BLaER1 treated with 17β-estradiol and CSF1 and Interleukin-3, amounts not matched to agents 10 nM and 100 nM (cell line): ENCODE data around the gene DNAH3.

ENCODE experiments used
- H3K27ac ChIP-seq, 11 experiments: shearing (Covaris generic); formaldehyde crosslinking; 2 replicates each; pipeline ENCODE4 v1.8.1; 2022
- H3K27me3 ChIP-seq, 11 experiments: shearing (Covaris generic); formaldehyde crosslinking; 2 replicates each; pipeline ENCODE4 v1.8.1; 2022
- H3K36me3 ChIP-seq, 11 experiments: shearing (Covaris generic); formaldehyde crosslinking; 2 replicates each; pipeline ENCODE4 v1.8.1; 2022
- H3K4me1 ChIP-seq, 10 experiments: shearing (Covaris generic); formaldehyde crosslinking; 2 replicates each; pipeline ENCODE4 v1.8.1; 2022
- H3K4me2 ChIP-seq, 11 experiments: shearing (Covaris generic); formaldehyde crosslinking; 2 replicates each; pipeline ENCODE4 v1.8.1; 2022
- H3K4me3 ChIP-seq, 10 experiments: shearing (Covaris generic); formaldehyde crosslinking; 2 replicates each; pipeline ENCODE4 v1.8.1; 2022
- H3K9ac ChIP-seq, 11 experiments: shearing (Covaris generic); formaldehyde crosslinking; 2 replicates each; pipeline ENCODE4 v1.8.1; 2022
- H3K9me3 ChIP-seq, 11 experiments: shearing (Covaris generic); formaldehyde crosslinking; replicated peaks in 1 of 11; 2 replicates each; pipeline ENCODE4 v1.8.1; 2022
- H4K20me1 ChIP-seq, 11 experiments: shearing (Covaris generic); formaldehyde crosslinking; 2 replicates each; pipeline ENCODE4 v1.8.1; 2022
- Cebpa-rat ChIP-seq, 11 experiments: shearing (Covaris generic); IDR thresholded peaks; 2 replicates each; pipeline ENCODE4 v1.8.1; 2022

Gene DNAH3

GRCh38 chr16:20902426-20902825, 248.2 kb downstream of the DNAH3 start:
- Histone ChIP-seq H3K27me3 (no peaks in the 10 kb centered on the region), H4K20me1 (peaks cover 0 to 19% (median 10%) of the 10 kb centered on the region in 11 experiments; a peak in 10 of 22 replicates), H3K4me2 (peak overlapping the region; percentile 85 to 97 (median 93)), H3K36me3 (peaks cover under 1 to 30% (median 10%) of the 10 kb centered on the region in 11 experiments; a peak in 16 of 22 replicates), H3K4me1 (peaks cover 62 to 80% (median 75%) of the 10 kb centered on the region in 10 experiments), H3K9me3 (no peaks in the 10 kb centered on the region), H3K9ac (peak overlapping the region; percentile 90 to 99 (median 97); a peak in 21 of 22 replicates), H3K4me3 (peak overlapping the region in 9 of 10 experiments; percentile 82 to 95 (median 88); a peak in 17 of 20 replicates), H3K27ac (peak overlapping the region; percentile 91 to 100 (median 98); a peak in 21 of 22 replicates)
- TF ChIP-seq Cebpa-rat (IDR thresholded peaks at IDR 0.05), result no peak

- H3K9me3 ChIP-seq, result no peaks in the 10 kb centered on the region
- peaks cover 8 to 31% (median 15%) of the 10 kb centered on the region in 11 experiments; a peak in 20 of 22 replicates for H3K36me3 ChIP-seq
- H3K4me2 ChIP-seq, result peak overlapping the region; percentile 85 to 97 (median 93)
- peak overlapping the region; percentile 91 to 100 (median 98) for H3K27ac ChIP-seq
- TF ChIP-seq Cebpa-rat (IDR thresholded peaks at IDR 0.05), result no peak
- H3K9ac ChIP-seq, result peak overlapping the region; percentile 90 to 99 (median 97)
- H4K20me1 ChIP-seq, result peaks cover 0 to 27% (median 16%) of the 10 kb centered on the region in 11 experiments; a peak in 11 of 22 replicates
- H3K4me3 ChIP-seq, result peak overlapping the region; percentile 82 to 95 (median 87)
- peaks cover 62 to 78% (median 75%) of the 10 kb centered on the region in 10 experiments for H3K4me1 ChIP-seq
- no peaks in the 10 kb centered on the region for H3K27me3 ChIP-seq
Observed at GRCh38 chr16:20901436-20902112, 249.1 kb downstream of the DNAH3 start.

- TF ChIP-seq Cebpa-rat (IDR thresholded peaks at IDR 0.05), result no peak
- peak overlapping the region; percentile 90 to 99 (median 97) for H3K9ac ChIP-seq
- H3K27ac ChIP-seq, result peak overlapping the region; percentile 91 to 100 (median 98)
- peak overlapping the region; percentile 82 to 95 (median 87) for H3K4me3 ChIP-seq
- H4K20me1 ChIP-seq, result peaks cover 0 to 32% (median 16%) of the 10 kb centered on the region in 11 experiments; a peak in 11 of 22 replicates
- no peaks in the 10 kb centered on the region for H3K9me3 ChIP-seq
- H3K4me2 ChIP-seq, result peak overlapping the region; percentile 85 to 97 (median 93)
- peaks cover 11 to 30% (median 17%) of the 10 kb centered on the region in 11 experiments; a peak in 21 of 22 replicates for H3K36me3 ChIP-seq
- H3K4me1 ChIP-seq, result peaks cover 62 to 78% (median 72%) of the 10 kb centered on the region in 10 experiments
- no peaks in the 10 kb centered on the region for H3K27me3 ChIP-seq
Observed at GRCh38 chr16:20901068-20901435, 249.6 kb downstream of the DNAH3 start.

DNA sequence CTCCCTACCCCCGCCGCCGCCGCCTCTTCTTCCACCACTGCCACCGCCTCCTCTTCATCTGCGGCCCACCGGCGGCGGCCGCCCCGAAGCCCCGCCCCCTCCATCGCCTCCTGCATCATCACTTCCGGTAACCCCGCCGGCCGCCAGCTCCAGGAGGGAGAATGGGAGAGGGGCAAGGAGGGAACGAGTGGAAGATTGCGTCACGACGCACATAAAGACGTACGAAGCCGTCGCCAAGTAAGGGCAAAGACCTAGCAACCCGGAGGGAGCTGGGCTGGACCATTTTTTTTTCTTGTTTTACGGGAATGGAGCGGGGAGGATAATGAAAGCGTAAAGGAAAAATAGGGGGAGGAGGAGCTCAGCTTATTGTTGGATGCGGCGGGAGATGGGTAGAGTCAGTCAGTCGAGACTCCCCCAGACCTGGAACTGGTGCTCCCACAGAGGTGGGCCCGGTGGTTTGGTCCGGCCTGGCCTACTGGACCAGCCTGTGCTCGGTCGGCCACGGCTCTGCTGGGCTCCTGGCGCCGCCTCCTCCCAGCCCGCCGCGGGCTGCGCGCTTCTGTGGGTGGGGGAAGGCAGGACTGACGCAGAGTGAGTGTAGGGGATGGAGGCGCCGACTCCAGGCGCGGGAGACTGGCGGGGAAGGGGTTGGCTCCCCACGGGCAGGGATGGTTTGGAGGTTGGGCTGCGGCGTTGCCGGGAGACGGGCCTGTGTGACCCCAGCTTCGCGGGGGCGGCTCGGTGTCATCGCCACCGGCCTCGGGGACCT, 250.2 kb downstream of the DNAH3 start, which contains the start of the genes DCUN1D3 and LYRM1:
Gene DCUN1D3, minus strand, starts transcription at position 60 of the 769 bp plus-strand sequence. CDS start 37,820 bp downstream, outside the sequence.
Gene LYRM1, plus strand, starts transcription at position 473 of the 769 bp plus-strand sequence. CDS start 14,785 bp downstream, outside the sequence.
- Histone ChIP-seq H3K27ac (peak within 1 kb of the TSS; percentile 91 to 100 (median 98)), H3K4me2 (peak within 1 kb of the TSS; percentile 88 to 97 (median 93)), H4K20me1 (peaks cover 0 to 38% (median 16%) of the 10 kb centered on the region in 11 experiments; a peak in 12 of 22 replicates), H3K9ac (peak within 1 kb of the TSS; percentile 90 to 99 (median 97)), H3K27me3 (no peaks in the 10 kb centered on the region), H3K4me3 (peak within 1 kb of the TSS; percentile 82 to 95 (median 87)), H3K9me3 (no peaks in the 10 kb centered on the region), H3K36me3 (peaks cover 17 to 32% (median 23%) of the 10 kb centered on the region in 11 experiments; a peak in 21 of 22 replicates), H3K4me1 (peaks cover 58 to 78% (median 66%) of the 10 kb centered on the region in 10 experiments)
- peak in 9 of 11 experiments; percentile 55 to 93 (median 74); a peak in 13 of 22 replicates for TF ChIP-seq Cebpa-rat (IDR thresholded peaks at IDR 0.05)

DNA sequence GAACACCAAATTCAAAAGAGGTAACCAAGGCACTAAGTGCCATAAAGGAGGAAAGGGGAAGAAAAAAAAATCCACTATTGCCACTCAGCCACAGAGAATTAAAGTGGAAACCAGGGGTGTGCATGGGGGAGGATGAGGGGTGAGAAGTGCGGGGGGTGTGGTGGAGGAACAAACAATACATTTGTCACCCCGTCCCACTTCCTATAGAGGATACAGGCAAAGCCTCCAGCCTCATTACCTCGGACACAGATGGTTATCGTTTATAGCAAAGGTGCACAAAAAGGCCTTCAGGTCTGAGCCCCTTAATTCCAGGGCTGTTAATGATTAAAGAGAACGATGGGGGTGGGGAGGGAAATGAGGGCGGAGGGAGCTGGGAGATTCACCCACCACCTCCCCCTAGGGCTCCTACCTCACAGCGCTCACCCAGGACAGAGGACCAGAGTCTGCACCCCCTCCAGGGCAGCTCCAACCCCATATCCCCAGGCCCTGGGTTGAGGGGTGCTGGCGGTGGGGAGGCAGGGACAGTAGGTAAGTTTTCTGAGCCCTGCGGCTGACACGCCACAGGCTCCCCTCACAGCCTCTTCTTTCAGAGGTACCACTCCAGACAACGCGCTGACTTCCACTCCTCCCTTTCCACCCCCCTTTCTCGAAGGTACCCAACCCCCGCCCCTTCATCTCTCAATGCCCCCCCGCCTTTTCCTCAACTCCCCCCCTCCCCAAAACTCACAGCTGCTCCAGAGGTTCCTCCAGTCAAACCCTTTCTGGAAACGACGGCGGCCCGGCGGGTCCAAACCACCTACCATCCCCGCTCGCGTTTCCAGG, 251.0 kb downstream of the DNAH3 start:
- TF ChIP-seq Cebpa-rat (IDR thresholded peaks at IDR 0.05), result no peak
- peak overlapping the region; percentile 91 to 100 (median 98) for H3K27ac ChIP-seq
- H3K9me3 ChIP-seq, result no peaks in the 10 kb centered on the region
- peaks cover 25 to 40% (median 31%) of the 10 kb centered on the region in 11 experiments for H3K36me3 ChIP-seq
- peak overlapping the region; percentile 90 to 99 (median 97) for H3K9ac ChIP-seq
- H3K4me2 ChIP-seq, result peak overlapping the region; percentile 77 to 95 (median 89)
- H3K27me3 ChIP-seq, result no peaks in the 10 kb centered on the region
- peaks cover 0 to 46% (median 24%) of the 10 kb centered on the region in 11 experiments; a peak in 12 of 22 replicates for H4K20me1 ChIP-seq
- peak overlapping the region; percentile 82 to 95 (median 87) for H3K4me3 ChIP-seq
- peaks cover 50 to 78% (median 58%) of the 10 kb centered on the region in 10 experiments for H3K4me1 ChIP-seq

DNA sequence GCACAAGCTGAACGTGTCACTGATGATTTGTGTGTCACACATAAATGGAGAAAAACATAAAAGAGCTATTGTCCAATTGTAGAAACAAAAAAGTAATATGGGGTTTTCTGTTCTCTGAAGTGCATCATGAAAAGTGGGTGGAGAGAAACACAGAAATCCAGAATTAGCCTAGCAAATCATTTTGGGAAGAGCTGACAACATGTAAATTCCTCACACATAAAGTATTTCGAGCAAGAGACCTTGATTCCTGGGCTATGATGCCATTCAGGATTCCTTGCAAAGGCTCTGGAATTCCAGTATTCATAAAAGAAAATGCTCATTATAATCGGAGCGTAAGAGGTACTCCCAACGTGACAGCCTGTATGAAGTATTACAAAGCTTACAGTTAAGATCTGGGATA, 251.6 kb downstream of the DNAH3 start:
- Histone ChIP-seq H3K4me2 (peak overlapping the region; percentile 77 to 95 (median 89)), H3K9ac (peak overlapping the region; percentile 90 to 99 (median 97)), H3K36me3 (peaks cover 31 to 46% (median 37%) of the 10 kb centered on the region in 11 experiments), H3K27ac (peak overlapping the region; percentile 77 to 100 (median 98); a peak in 21 of 22 replicates), H3K4me1 (peaks cover 45 to 80% (median 54%) of the 10 kb centered on the region in 10 experiments), H3K4me3 (peak overlapping the region; percentile 82 to 95 (median 87)), H4K20me1 (peaks cover 0 to 52% (median 30%) of the 10 kb centered on the region in 11 experiments; a peak in 14 of 22 replicates), H3K27me3 (no peaks in the 10 kb centered on the region), H3K9me3 (no peaks in the 10 kb centered on the region)
- no peak for TF ChIP-seq Cebpa-rat (IDR thresholded peaks at IDR 0.05)

GRCh38 chr16:20897922-20898321, 252.7 kb downstream of the DNAH3 start:
- Histone ChIP-seq H3K4me1 (peaks cover 33 to 80% (median 43%) of the 10 kb centered on the region in 10 experiments), H3K27me3 (no peaks in the 10 kb centered on the region), H3K27ac (peak overlapping the region in 6 of 11 experiments; percentile 5 to 99 (median 96); a peak in 8 of 22 replicates), H3K4me2 (peak overlapping the region; percentile 77 to 95 (median 89); a peak in 19 of 22 replicates), H3K36me3 (peaks cover 42 to 57% (median 48%) of the 10 kb centered on the region in 11 experiments), H3K9me3 (no peaks in the 10 kb centered on the region), H4K20me1 (peaks cover 0 to 64% (median 42%) of the 10 kb centered on the region in 11 experiments; a peak in 16 of 22 replicates), H3K9ac (peak overlapping the region in 6 of 11 experiments; percentile 92 to 99 (median 98); a peak in 9 of 22 replicates), H3K4me3 (peak overlapping the region in 7 of 10 experiments; percentile 82 to 95 (median 90); a peak in 12 of 20 replicates)
- TF ChIP-seq Cebpa-rat (IDR thresholded peaks at IDR 0.05), result no peak
